HUES48 (cell line): ENCODE data around the gene IQCM.
"Not testable (repeated sequence)": the region's sequence is repeated elsewhere in the genome, so short reads cannot be mapped to it uniquely, and the experiment has no call there.

ENCODE experiments used
- H3K27ac ChIP-seq: one replicate; pipeline ENCODE4 v1.7.0; 2013; ENCODE audit warnings: low read depth, low read length, inconsistent platforms
- H3K27me3 ChIP-seq: 2 replicates; pipeline ENCODE4 v1.6.1; 2013; ENCODE audit warnings: mild to moderate bottlenecking, low read length; ENCODE audit not compliant: control insufficient read depth, insufficient read depth
- H3K36me3 ChIP-seq: 2 replicates; pipeline ENCODE4 v1.6.1; 2013; ENCODE audit warnings: low read length; ENCODE audit not compliant: control insufficient read depth, insufficient read depth
- H3K4me1 ChIP-seq: 2 replicates; pipeline ENCODE4 v1.6.1; 2013; ENCODE audit warnings: mild to moderate bottlenecking, low read length; ENCODE audit not compliant: control insufficient read depth, insufficient read depth
- H3K4me3 ChIP-seq: 2 replicates; pipeline ENCODE4 v1.5.1; 2013; ENCODE audit warnings: mild to moderate bottlenecking, low read depth, low read length
- H3K9ac ChIP-seq: 2 replicates; pipeline ENCODE4 v1.6.1; 2013; ENCODE audit warnings: mild to moderate bottlenecking, low read depth, low read length, moderate library complexity
- H3K9me3 ChIP-seq: 2 replicates; pipeline ENCODE4 v1.6.1; 2013; ENCODE audit warnings: low read length; ENCODE audit not compliant: control insufficient read depth, insufficient read depth

The IQCM gene

GRCh38 chr4:149486861-149487260, 328.8 kb downstream of the IQCM start:
- Histone ChIP-seq H3K9me3 (no peaks in the 10 kb centered on the region), H3K4me1 (no peaks in the 10 kb centered on the region), H3K27me3 (no peaks in the 10 kb centered on the region), H3K36me3 (no peaks in the 10 kb centered on the region), H3K4me3 (no peak overlapping the region), H3K27ac (no peak overlapping the region), H3K9ac (no peak overlapping the region)

DNA sequence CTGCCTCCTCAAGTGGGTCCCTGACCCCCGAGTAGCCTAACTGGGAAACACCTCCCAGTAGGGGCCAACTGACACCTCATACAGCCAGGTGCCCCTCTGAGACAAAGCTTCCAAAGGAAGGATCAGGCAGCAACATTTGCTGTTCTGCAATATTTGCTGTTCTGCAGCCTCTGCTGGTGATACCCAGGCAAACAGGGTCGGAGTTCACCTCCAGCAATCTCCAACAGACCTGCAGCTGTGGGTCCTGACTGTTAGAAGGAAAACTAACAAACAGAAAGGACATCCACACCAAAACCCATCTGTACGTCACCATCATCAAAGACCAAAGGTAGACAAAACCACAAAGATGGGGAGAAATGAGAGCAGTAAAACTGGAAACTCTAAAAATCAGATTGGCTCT, 347.0 kb downstream of the IQCM start:
- not testable (repeated sequence) for H3K9me3 ChIP-seq, H3K9ac ChIP-seq, H3K27me3 ChIP-seq, H3K4me1 ChIP-seq, H3K36me3 ChIP-seq, H3K4me3 ChIP-seq, H3K27ac ChIP-seq

DNA sequence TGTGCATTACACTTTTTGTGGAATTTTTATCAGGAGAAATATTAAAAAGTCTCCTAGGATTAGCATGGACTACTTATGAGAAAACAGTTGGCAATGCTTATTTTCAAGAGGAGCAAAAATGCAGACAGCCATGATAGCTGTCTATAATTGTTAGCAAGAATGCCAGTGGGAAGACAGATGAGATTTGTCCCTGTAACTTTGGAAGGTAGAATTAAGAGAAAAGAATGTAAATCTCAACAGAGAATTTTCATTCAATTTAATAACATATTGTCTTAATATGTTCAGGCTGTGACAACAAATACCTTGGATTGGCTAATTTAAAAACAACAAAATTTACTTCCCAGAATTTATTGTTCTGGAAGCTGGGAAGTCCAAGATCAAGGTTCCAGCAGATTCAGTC, 349.2 kb downstream of the IQCM start:
- no peaks in the 10 kb centered on the region for H3K4me1 ChIP-seq
- no peaks in the 10 kb centered on the region for H3K27me3 ChIP-seq
- H3K4me3 ChIP-seq = no peak overlapping the region
- H3K27ac ChIP-seq = no peak overlapping the region
- H3K36me3 ChIP-seq = no peaks in the 10 kb centered on the region
- no peak overlapping the region for H3K9ac ChIP-seq
- peaks cover 10% of the 10 kb centered on the region for H3K9me3 ChIP-seq

- Histone ChIP-seq H3K9ac (no peak overlapping the region), H3K36me3 (no peaks in the 10 kb centered on the region), H3K4me3 (no peak overlapping the region), H3K27me3 (no peaks in the 10 kb centered on the region), H3K9me3 (peaks cover 10% of the 10 kb centered on the region), H3K4me1 (no peaks in the 10 kb centered on the region), H3K27ac (no peak overlapping the region)
These were observed 349.7 kb downstream of the IQCM start for GRCh38 chr4:149465955-149466354.

DNA sequence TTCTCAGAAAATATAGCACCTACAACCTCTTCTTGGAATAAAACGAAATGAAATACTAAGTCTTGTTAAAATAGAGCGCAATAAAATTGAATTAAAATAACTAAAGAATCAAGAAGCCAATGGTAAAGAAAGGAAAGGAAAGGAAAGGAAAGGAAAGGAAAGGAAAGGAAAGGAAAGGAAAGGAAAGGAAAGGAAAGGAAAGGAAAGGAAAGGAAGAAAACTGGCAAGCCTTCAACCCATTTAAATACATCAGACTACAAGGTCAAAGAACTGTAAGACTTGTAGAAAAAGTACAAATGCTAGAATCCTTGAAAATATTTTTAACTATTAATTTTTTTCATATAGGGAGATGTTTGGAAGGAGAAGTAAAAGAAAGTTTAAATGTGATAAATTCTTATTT, 372.1 kb downstream of the IQCM start:
- Histone ChIP-seq H3K36me3 (no peaks in the 10 kb centered on the region), H3K27me3 (no peaks in the 10 kb centered on the region), H3K27ac (no peak overlapping the region), H3K9me3 (no peaks in the 10 kb centered on the region), H3K9ac (no peak overlapping the region), H3K4me3 (no peak overlapping the region), H3K4me1 (no peaks in the 10 kb centered on the region)

GRCh38 chr4:149441338-149441737, 374.3 kb downstream of the IQCM start:
- Histone ChIP-seq H3K4me3 (no peak overlapping the region), H3K4me1 (no peaks in the 10 kb centered on the region), H3K9ac (no peak overlapping the region), H3K27me3 (no peaks in the 10 kb centered on the region), H3K27ac (no peak overlapping the region), H3K36me3 (no peaks in the 10 kb centered on the region), H3K9me3 (no peaks in the 10 kb centered on the region)

- Histone ChIP-seq H3K27ac (no peak overlapping the region), H3K4me1 (no peaks in the 10 kb centered on the region), H3K4me3 (no peak overlapping the region), H3K9ac (no peak overlapping the region), H3K9me3 (no peaks in the 10 kb centered on the region), H3K27me3 (no peaks in the 10 kb centered on the region), H3K36me3 (no peaks in the 10 kb centered on the region)
These were observed 389.2 kb downstream of the IQCM start for GRCh38 chr4:149426461-149426860.

DNA sequence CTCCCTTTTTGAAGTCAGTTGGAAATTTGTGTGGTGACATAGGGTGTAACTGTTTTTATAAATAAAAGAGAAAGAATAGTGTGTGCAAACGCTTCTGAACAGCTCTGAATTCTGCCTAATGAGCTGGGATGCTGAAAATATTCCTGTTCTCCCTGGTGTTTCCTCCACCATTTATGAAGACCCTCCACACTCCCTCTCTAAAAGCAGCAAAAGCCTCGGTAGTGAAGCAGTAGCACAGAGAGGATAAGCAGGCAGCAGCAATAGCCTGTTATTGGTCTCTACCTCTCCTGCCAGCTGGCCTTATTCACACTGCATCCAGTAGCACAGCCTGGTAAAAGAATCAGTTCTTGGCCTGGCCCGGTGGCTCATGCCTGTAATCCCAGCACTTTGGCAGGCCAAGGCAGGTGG, 406.1 kb downstream of the IQCM start:
- Histone ChIP-seq H3K9ac (no peak overlapping the region), H3K36me3 (no peaks in the 10 kb centered on the region), H3K4me3 (no peak overlapping the region), H3K27me3 (no peaks in the 10 kb centered on the region), H3K9me3 (no peaks in the 10 kb centered on the region), H3K4me1 (no peaks in the 10 kb centered on the region), H3K27ac (no peak overlapping the region)

DNA sequence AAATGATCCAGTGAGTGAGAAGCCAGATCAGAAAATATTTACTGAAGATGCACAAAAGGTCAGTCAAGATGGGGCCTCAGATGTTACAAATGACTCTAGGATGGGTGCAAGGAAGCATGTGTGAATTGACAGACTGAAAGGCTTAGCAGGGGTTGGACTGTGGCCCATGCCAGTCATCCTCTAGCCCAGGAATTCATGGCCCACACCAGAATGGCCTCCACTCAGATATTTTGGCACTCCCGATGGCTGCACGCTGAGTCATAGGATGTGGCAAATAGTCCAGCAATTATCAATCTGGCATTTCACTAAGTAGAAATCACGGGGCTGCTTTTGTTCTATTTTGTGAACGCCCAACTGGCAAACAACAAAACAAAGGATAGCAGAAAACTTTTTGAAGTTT, 406.5 kb downstream of the IQCM start:
- no peaks in the 10 kb centered on the region for H3K36me3 ChIP-seq
- H3K4me1 ChIP-seq = no peaks in the 10 kb centered on the region
- no peak overlapping the region for H3K9ac ChIP-seq
- H3K27ac ChIP-seq = no peak overlapping the region
- no peaks in the 10 kb centered on the region for H3K27me3 ChIP-seq
- no peak overlapping the region for H3K4me3 ChIP-seq
- no peaks in the 10 kb centered on the region for H3K9me3 ChIP-seq

DNA sequence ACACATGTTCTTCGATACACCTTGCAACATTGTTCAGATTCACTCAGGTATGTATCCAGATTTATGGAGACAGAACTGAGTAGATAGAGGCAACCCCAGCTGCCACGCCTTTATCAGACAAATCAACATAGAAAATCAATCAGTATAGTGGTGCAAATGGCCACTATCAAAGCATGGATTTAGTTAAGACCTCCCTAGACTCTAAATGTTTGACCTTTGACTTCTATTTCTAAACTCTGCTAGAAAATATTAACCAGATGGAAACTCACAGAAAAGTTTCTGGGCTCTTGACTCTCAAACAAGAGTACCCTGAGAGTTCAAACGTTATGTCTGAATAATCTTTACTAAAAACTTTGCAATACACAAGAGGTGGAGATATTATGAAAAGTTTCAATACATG, 411.5 kb downstream of the IQCM start:
- Histone ChIP-seq H3K4me3 (no peak overlapping the region), H3K36me3 (no peaks in the 10 kb centered on the region), H3K27me3 (no peaks in the 10 kb centered on the region), H3K9ac (no peak overlapping the region), H3K9me3 (no peaks in the 10 kb centered on the region), H3K27ac (no peak overlapping the region), H3K4me1 (no peaks in the 10 kb centered on the region)

GRCh38 chr4:149403081-149403480, 412.6 kb downstream of the IQCM start:
- Histone ChIP-seq H3K4me3 (no peak overlapping the region), H3K9me3 (no peaks in the 10 kb centered on the region), H3K27me3 (no peaks in the 10 kb centered on the region), H3K9ac (no peak overlapping the region), H3K36me3 (no peaks in the 10 kb centered on the region), H3K27ac (no peak overlapping the region), H3K4me1 (no peaks in the 10 kb centered on the region)

DNA sequence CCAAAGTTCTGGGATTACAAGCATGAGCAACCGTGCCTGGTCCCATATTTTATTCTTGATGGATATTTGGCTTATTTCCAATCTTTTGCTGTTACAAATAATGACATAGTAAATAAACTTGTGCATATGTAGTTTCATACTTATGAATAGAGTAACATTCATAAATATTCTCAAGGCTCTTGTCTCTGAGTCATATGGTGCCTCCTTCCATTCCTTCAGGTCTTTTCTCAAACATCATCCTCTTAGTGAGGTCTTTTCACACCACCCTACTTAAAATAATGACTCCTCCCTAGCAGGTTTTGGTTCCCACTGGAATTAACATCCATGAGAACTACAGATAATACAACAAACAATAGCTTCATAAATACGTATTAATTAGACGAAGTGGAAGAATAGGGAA, 416.6 kb downstream of the IQCM start:
- Histone ChIP-seq H3K4me3 (no peak overlapping the region), H3K27ac (no peak overlapping the region), H3K27me3 (no peaks in the 10 kb centered on the region), H3K4me1 (no peaks in the 10 kb centered on the region), H3K36me3 (no peaks in the 10 kb centered on the region), H3K9me3 (no peaks in the 10 kb centered on the region), H3K9ac (no peak overlapping the region)
